NCI-H774 (cell line): ENCODE results near the gene PLBD2.

ENCODE experiments used
- DNase-seq: peaks from one replicate; lab custom pipeline; 2025; lab: John Stamatoyannopoulos, UW

The PLBD2 gene

GRCh38 chr12:113369391-113369985, 11.1 kb downstream of the PLBD2 start:
- DNase-seq, result no peak

DNA sequence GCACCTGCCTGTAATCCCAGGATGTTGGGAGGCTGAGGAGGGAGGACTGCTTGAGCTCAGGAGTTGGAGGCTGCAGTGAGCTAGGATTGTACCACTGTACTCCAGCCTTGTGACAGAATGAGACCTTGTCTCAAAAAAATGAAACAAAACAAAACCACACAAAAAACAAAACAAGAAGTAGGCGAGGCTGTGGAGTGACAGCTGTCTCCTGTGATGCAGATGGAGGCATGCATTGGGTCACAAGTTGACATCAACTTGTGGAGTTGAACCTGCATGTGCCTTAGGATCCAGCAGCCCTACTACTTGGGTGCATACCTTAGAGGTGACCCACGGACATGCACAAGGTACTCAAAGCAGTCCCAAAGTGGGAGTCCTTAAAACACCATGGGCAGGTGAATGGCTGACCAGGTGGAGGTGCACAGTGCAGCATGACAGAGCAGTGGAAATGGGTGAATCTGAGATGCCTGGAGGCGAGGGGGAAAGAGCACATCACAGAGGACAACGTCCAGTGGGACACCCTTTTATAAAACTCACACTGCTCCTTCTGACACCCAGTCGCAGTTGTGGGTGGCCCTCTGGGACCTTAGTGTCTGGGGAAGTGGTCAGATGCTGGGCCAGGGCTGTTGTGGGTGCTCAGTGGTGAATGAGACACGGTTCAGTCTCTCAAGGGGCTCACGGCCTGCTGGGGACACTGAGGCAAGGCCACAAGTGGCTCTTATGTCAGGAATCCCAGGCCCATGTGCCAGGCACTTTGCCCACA, 12.7 kb downstream of the PLBD2 start:
- DNase-seq, result no peak

GRCh38 chr12:113371808-113372207, 13.4 kb downstream of the PLBD2 start:
- no peak for DNase-seq

DNA sequence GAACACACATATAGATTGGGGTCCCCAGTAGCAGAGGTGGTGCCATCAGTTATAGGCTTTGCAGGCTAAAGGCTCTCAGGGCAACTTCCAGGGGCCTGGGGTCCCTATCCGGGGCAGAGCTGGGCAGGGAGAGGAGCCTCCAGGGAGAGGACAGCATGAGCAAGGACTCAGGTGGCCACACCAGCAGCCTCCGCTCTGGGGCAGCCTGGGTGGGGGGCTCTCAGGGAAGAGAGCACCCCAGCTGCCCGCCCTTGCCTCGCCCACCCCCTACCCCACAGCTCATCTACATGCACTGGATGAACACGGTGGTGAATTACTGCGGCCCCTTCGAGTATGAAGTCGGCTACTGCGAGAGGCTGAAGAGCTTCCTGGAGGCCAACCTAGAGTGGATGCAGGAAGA, 14.0 kb downstream of the PLBD2 start:
- no peak for DNase-seq

- no peak for DNase-seq
Observed at GRCh38 chr12:113373440-113373839, 15.1 kb downstream of the PLBD2 start.

DNA sequence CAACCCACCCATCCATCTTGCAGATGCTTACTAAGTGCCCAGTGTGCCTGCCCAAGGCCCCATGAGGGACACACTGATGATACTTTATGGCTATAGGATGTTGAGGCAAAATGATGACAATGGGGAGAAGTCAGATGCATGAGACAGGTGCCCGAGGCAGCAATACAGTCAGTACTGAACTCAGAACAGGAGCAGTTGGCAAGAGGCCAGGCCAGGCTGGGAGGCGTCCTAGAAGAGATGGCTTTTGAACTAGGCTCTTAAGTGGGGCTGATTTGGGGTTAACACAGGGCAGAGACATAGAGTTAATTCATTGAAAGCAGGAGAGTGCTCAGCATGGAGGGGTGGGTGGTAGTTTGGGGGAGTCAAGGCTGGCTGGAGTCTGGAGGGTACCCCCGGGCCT, 15.6 kb downstream of the PLBD2 start:
- no peak for DNase-seq

GRCh38 chr12:113374823-113375428, 16.5 kb downstream of the PLBD2 start:
- DNase-seq, result no peak

- DNase-seq, result no peak
Observed at GRCh38 chr12:113378291-113378690, 19.9 kb downstream of the PLBD2 start.

GRCh38 chr12:113381220-113381619, 22.8 kb downstream of the PLBD2 start:
- no peak for DNase-seq

- DNase-seq, result no peak
Observed at GRCh38 chr12:113382206-113382605, 23.8 kb downstream of the PLBD2 start.

GRCh38 chr12:113384778-113385177, 26.4 kb downstream of the PLBD2 start:
- DNase-seq, result no peak

GRCh38 chr12:113385282-113385882, 27.0 kb downstream of the PLBD2 start:
- DNase-seq, result no peak

- DNase-seq, result no peak
Observed at GRCh38 chr12:113386866-113387566, 28.6 kb downstream of the PLBD2 start.

DNA sequence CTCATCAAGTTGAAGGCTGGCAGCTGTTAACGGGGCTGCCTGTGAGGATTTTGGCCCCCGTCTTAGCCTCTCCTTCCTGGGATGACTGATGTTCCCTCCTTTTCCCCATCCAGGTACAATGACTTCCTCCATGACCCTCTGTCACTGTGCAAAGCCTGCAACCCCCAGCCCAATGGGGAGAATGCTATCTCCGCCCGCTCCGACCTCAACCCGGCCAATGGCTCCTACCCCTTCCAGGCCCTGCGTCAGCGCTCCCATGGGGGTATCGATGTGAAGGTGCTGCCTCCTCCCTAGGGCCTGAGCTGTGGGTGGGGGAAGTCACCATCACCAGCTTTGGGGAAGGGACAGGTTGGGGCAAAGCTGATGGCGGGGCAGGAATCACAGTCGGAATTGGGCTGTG, 29.2 kb downstream of the PLBD2 start:
- DNase-seq, result no peak

- no peak for DNase-seq
Observed at GRCh38 chr12:113388351-113388750, 30.0 kb downstream of the PLBD2 start.

DNA sequence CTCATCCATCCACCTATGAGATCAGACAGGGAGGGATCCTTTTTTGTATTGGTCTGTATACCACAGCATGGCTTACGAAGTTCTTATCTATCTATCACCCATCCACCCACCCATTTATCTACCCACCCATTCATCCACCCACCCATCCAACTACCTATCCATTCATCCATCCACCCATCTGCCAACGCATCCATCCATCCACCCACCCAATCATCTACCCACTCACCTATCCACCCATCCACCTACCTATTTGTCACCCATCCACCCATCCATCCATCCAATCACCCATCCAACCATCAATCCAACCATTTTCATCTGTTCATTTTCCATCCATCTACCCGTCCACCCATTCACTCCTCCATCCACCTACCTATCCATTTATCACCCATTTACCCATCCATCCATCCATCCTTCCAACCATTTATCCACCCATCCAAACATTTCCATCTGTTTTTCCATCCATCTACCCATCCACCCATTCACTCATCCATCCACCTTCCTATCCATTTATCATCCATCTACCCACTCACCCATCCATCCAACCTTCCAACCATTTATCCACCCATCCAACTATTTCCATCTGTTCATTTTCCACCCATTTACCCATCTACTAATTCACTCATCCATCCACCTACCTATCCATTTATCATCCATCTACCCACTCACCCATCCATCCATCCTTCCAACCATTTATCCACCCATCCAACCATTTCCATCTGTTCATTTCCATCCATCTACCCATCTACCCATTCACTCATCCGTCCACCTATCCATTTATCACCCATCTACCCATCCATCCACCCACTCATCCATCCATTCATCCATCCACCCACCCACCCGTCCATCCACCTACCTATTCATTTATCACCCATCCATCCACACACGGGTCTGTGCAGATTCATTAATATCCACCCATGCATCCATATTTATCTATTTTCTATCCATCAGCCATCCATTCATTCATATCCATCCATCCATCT, 32.0 kb downstream of the PLBD2 start:
- DNase-seq, result no peak

DNA sequence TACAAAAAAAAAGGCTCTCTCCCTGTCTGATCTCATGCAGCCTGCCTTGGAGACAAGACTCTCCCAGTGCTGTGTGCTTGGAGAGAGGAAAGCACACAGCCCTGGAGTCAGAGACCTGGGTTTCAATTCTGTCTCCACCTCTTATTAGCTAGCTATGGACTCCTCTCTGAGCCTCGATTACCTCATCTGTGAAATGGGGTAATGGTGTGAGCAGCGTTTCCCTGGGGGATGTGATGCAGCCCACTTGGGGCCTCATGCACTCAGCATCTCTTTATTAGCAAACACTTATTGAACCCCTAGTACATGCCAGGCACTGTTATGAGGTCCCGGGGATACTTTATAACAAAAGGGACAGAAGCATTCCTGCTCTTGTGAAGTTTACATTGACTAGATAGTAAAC, 32.8 kb downstream of the PLBD2 start:
- no peak for DNase-seq

- DNase-seq, result no peak
Observed at GRCh38 chr12:113391650-113392337, 33.4 kb downstream of the PLBD2 start.

DNA sequence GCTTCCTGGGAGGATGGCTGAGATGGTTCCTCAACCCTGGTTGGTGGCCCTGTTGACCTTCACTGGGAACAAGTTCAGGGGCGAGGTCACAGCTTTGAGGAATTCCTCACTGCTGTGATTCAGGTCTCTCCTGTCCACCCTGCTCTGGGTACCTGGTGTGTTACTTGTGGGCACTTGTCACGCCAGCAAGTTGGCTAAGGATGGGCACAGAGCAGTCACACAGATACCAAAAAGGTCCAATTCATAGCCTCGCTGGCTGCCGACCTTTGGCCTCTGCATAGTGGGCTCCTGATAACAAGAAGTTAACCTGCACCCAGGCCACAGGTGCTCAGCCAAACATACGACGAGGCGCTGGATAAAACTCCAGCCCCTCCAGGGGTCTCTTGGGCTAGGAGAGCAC, 34.1 kb downstream of the PLBD2 start:
- no peak for DNase-seq

DNA sequence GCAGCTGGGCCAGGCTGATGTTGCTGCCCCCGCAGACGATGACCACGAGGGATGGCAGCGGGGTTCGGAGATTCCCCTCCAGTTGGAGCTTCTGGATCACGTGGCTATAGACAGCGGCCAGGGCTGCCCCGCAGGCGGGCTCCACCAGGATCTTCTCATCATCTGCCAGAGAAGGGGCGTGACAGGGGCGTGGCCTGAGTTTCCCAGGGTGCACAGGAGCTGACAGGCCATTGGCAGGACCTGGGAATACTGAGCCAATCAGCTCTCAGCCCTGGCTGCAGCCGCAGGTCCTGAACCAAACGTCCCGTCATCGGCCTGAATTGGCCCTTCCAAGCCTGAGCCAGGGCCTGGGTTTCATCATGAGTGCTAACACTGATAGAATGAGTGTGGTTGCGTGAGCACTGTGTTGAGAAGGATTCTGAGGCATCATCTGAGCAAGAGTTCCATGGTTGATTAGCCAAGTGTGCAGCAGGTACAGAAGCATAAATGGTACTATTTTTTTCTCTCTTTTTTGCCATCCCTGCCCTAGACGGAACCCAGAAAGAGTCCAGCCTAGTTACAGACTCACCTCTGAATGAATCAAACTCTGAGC, 34.7 kb downstream of the PLBD2 start:
- DNase-seq, result no peak
